Measurements from ENCODE around the gene BIN1. TPM values are rescaled to one million over a fixed set of nuclear protein-coding genes. Genes with fewer than 3 reads are reported as not detected.

Gene BIN1
- total and polyA plus RNA-seq, 2 donors (not counting 1 experiment from before 2014, with no cell fraction given): 90.6 to 92.3 TPM

- TF ChIP-seq CTCF (IDR thresholded peaks at IDR 0.05) (no peak), EZH2 (IDR thresholded peaks at IDR 0.05; ENCODE audit: borderline replicate concordance, insufficient read depth, low read depth, low read length, poor library complexity, severe bottlenecking) (no peak)
- peaks cover 13 to 18% of the 10 kb centered on the region in 2 donors for H3K4me1 ChIP-seq (ENCODE audit: control insufficient read depth in 2 of 2, insufficient read depth in 2 of 2, low read length in 2 of 2)
- no peak for ATAC-seq (ENCODE audit: low read depth)
- H3K9ac ChIP-seq (ENCODE audit: low read length): no peak overlapping the region
- H3K27me3 ChIP-seq (replicated peaks in 1 of 4; ENCODE audit: control extremely low read depth in 1 of 4, control insufficient read depth in 3 of 4, insufficient read depth in 4 of 4, low read length in 3 of 4): peaks cover 0 to 20% (median 7%) of the 10 kb centered on the region in 4 experiments
- H3K4me2 ChIP-seq (replicated peaks; ENCODE audit: low read depth, low read length, poor library complexity, severe bottlenecking): no peak overlapping the region
- H3K27ac Mint-ChIP-seq: no peak overlapping the region
- H3K79me2 ChIP-seq (ENCODE audit: control insufficient read depth, insufficient read depth, low read length): no peaks in the 10 kb centered on the region
- H2AFZ ChIP-seq (ENCODE audit: insufficient read depth, low read depth, low read length, poor library complexity, severe bottlenecking): no peak overlapping the region
- H3K4me3 ChIP-seq (ENCODE audit: control extremely low read depth in 1 of 5, extremely low read depth in 1 of 5, insufficient read depth in 1 of 5, low read depth in 2 of 5, low read length in 4 of 5): no peak overlapping the region
- no peak for DNase-seq
- H3K4me3 Mint-ChIP-seq: no peak overlapping the region
- ChIA-PET POLR2A (no interaction called here), CTCF (interaction anchor here (1.2 kb wide), 1 partner anchor 35 kb away, joined by 4 read pairs; no protein-coding TSS in a partner anchor)
- H3K4me1 Mint-ChIP-seq: peaks cover 5% of the 10 kb centered on the region
- intact Hi-C loops (cut with micrococcal nuclease): no loop called here
- no peaks in the 10 kb centered on the region for H3K36me3 ChIP-seq (replicated peaks in 1 of 2; ENCODE audit: control extremely low read depth in 1 of 2, control insufficient read depth in 1 of 2, extremely low read depth in 1 of 2, insufficient read depth in 2 of 2, low read length in 1 of 2)
- no peaks in the 10 kb centered on the region for H3K27me3 Mint-ChIP-seq
- no peak overlapping the region for H3K27ac ChIP-seq (ENCODE audit: low read length in 2 of 2)
- H4K20me1 ChIP-seq (ENCODE audit: control insufficient read depth, insufficient read depth, low read length, poor library complexity, severe bottlenecking): no peaks in the 10 kb centered on the region
- no peaks in the 10 kb centered on the region for H3K9me3 Mint-ChIP-seq (ENCODE audit: insufficient read depth)
- H3K9me3 ChIP-seq (ENCODE audit: control extremely low read depth in 1 of 3, control insufficient read depth in 2 of 3, insufficient read depth in 1 of 3, low read length in 2 of 3): no peaks in the 10 kb centered on the region
- WGBS (ENCODE audit: insufficient coverage): 87% methylated on average over 5 of the region's 5 CpGs
Measured at GRCh38 chr2:127102521-127103242, 4.3 kb downstream of the BIN1 start.

GRCh38 chr2:127101756-127102477, 5.0 kb downstream of the BIN1 start:
- 88% methylated on average over 8 of the region's 10 CpGs for WGBS (ENCODE audit: insufficient coverage)
- no peaks in the 10 kb centered on the region for H4K20me1 ChIP-seq (ENCODE audit: control insufficient read depth, insufficient read depth, low read length, poor library complexity, severe bottlenecking)
- POLR2A ChIA-PET: no interaction called here
- Mint-ChIP-seq H3K27ac (no peak overlapping the region), H3K4me1 (peaks cover 4% of the 10 kb centered on the region), H3K4me3 (no peak overlapping the region), H3K27me3 (no peaks in the 10 kb centered on the region), H3K9me3 (ENCODE audit: insufficient read depth) (no peaks in the 10 kb centered on the region)
- intact Hi-C loops (cut with micrococcal nuclease): no loop called here
- no peaks in the 10 kb centered on the region for H3K36me3 ChIP-seq (replicated peaks in 1 of 2; ENCODE audit: control extremely low read depth in 1 of 2, control insufficient read depth in 1 of 2, extremely low read depth in 1 of 2, insufficient read depth in 2 of 2, low read length in 1 of 2)
- ATAC-seq (ENCODE audit: low read depth) (no peak), DNase-seq (no peak)
- TF ChIP-seq CTCF (IDR thresholded peaks at IDR 0.05) (no peak), EZH2 (IDR thresholded peaks at IDR 0.05; ENCODE audit: borderline replicate concordance, insufficient read depth, low read depth, low read length, poor library complexity, severe bottlenecking) (no peak)
- no peak overlapping the region for H3K27ac ChIP-seq (ENCODE audit: low read length in 2 of 2)
- no peak overlapping the region for H2AFZ ChIP-seq (ENCODE audit: insufficient read depth, low read depth, low read length, poor library complexity, severe bottlenecking)
- H3K4me2 ChIP-seq (replicated peaks; ENCODE audit: low read depth, low read length, poor library complexity, severe bottlenecking): no peak overlapping the region
- H3K27me3 ChIP-seq (replicated peaks in 1 of 4; ENCODE audit: control extremely low read depth in 1 of 4, control insufficient read depth in 3 of 4, insufficient read depth in 4 of 4, low read length in 3 of 4): peaks cover 0 to 17% (median 7%) of the 10 kb centered on the region in 4 experiments
- H3K4me1 ChIP-seq (ENCODE audit: control insufficient read depth in 2 of 2, insufficient read depth in 2 of 2, low read length in 2 of 2): peaks cover 12 to 14% of the 10 kb centered on the region in 2 donors
- H3K9me3 ChIP-seq (ENCODE audit: control extremely low read depth in 1 of 3, control insufficient read depth in 2 of 3, insufficient read depth in 1 of 3, low read length in 2 of 3): no peaks in the 10 kb centered on the region
- CTCF ChIA-PET: interaction anchor here (1.2 kb wide), 1 partner anchor 34 kb away, joined by 4 read pairs; no protein-coding TSS in a partner anchor
- H3K79me2 ChIP-seq (ENCODE audit: control insufficient read depth, insufficient read depth, low read length): no peaks in the 10 kb centered on the region
- H3K9ac ChIP-seq (ENCODE audit: low read length): no peak overlapping the region
- no peak overlapping the region for H3K4me3 ChIP-seq (ENCODE audit: control extremely low read depth in 1 of 5, extremely low read depth in 1 of 5, insufficient read depth in 1 of 5, low read depth in 2 of 5, low read length in 4 of 5)
